Endothelial cell of umbilical vein (primary cell): ENCODE data around the gene IL33. TPM values are rescaled to one million over a fixed set of nuclear protein-coding genes. Genes with fewer than 3 reads are reported as not detected.

Experiments
- BruUV-seq: library from RNA; stranded (reverse); fragments of 400-500 nt; replicated peaks from 2 replicates; lab custom pipeline; 2021; lab: Mats Ljungman, UMichigan
- CTCF ChIA-PET: fragments of 300-600, 350-600 bp; sonication (Branson Sonifier 250); formaldehyde crosslinking; loops from one replicate; lab custom pipeline; 2021; ENCODE audit warnings: antibody characterized with exemption, inconsistent platforms; lab: Charles Lee
- POLR2A ChIA-PET: fragments of 300-600, 350-600 bp; sonication (Branson Sonifier 250); formaldehyde crosslinking; loops from one replicate; lab custom pipeline; 2021; ENCODE audit warnings: antibody characterized with exemption, inconsistent platforms; lab: Charles Lee
- DNase-seq: peaks from one replicate; pipeline ENCODE4 v3.0.0-alpha.2; 2011; ENCODE audit warnings: low read depth, low spot score
- FAIRE-seq: peaks from 2 replicates; lab custom pipeline; 2011; peaks lifted over from hg19 to GRCh38; lab: Jason Lieb, UNC
- H2AFZ ChIP-seq: 2 replicates; pipeline ENCODE4 v1.6.0; 2012; ENCODE audit warnings: low read depth, low read length, control low read depth, inconsistent platforms
- H3K27ac ChIP-seq: 2 replicates; pipeline ENCODE4 v1.5.1; 2011; ENCODE audit warnings: low read depth, mild to moderate bottlenecking, control low read depth, low read length, moderate library complexity; ENCODE audit not compliant: insufficient read depth
- H3K27me3 ChIP-seq, 2 experiments: 2 replicates each; pipeline versions ENCODE4 v1.6.0 to v1.6.1; 2011; ENCODE audit warnings: low read length in 2 of 2, mixed read lengths in 1 of 2; ENCODE audit not compliant: control insufficient read depth in 2 of 2, insufficient read depth in 2 of 2
- H3K36me3 ChIP-seq, 2 experiments: 2 replicates in 1 of 2; 3 replicates in 1 of 2; pipeline ENCODE4 v1.5.1; 2011; ENCODE audit warnings: low read length in 2 of 2, mild to moderate bottlenecking in 1 of 2, moderate library complexity in 1 of 2; ENCODE audit not compliant: control insufficient read depth in 2 of 2, insufficient read depth in 2 of 2; ENCODE audit errors: extremely low read depth in 1 of 2
- H3K4me1 ChIP-seq: 3 replicates; pipeline ENCODE4 v1.5.1; 2011; ENCODE audit warnings: mild to moderate bottlenecking, low read length; ENCODE audit not compliant: control insufficient read depth, insufficient read depth; ENCODE audit errors: extremely low read depth
- H3K4me2 ChIP-seq: 2 replicates; pipeline ENCODE4 v1.6.1; 2011; ENCODE audit warnings: low read length, control low read depth, mixed read lengths; ENCODE audit not compliant: insufficient read depth
- H3K4me3 ChIP-seq, 3 experiments: fragments of 200-600 bp in 1 of 3; sonication (generic), shearing (Covaris generic) in 1 of 3; replicated peaks in 1 of 3; 2 replicates each; pipeline ENCODE4 v1.5.1; 2011 to 2016; ENCODE audit warnings: control low read depth in 3 of 3, low read length in 3 of 3, mild to moderate bottlenecking in 2 of 3, inconsistent platforms in 1 of 3, low read depth in 1 of 3, moderate library complexity in 1 of 3; ENCODE audit not compliant: insufficient read depth in 1 of 3
- H3K79me2 ChIP-seq: 2 replicates; pipeline ENCODE4 v1.6.0; 2012; ENCODE audit warnings: low read length, inconsistent platforms; ENCODE audit not compliant: control insufficient read depth, insufficient read depth
- H3K9ac ChIP-seq: replicated peaks from 2 replicates; pipeline ENCODE3; 2011; ENCODE audit warnings: low read length, control low read depth; ENCODE audit not compliant: insufficient read depth; ENCODE audit errors: extremely low read depth
- H3K9me1 ChIP-seq: replicated peaks from 3 replicates; pipeline ENCODE4 v1.6.0; 2011; ENCODE audit warnings: mild to moderate bottlenecking, low read length; ENCODE audit not compliant: control insufficient read depth, insufficient read depth; ENCODE audit errors: extremely low read depth
- H3K9me3 ChIP-seq: replicated peaks from 2 replicates; pipeline ENCODE4 v1.5.1; 2012; ENCODE audit warnings: low read length, inconsistent platforms; ENCODE audit not compliant: control insufficient read depth, insufficient read depth
- H4K20me1 ChIP-seq: replicated peaks from 2 replicates; pipeline ENCODE3; 2011; ENCODE audit warnings: mild to moderate bottlenecking, low read length; ENCODE audit not compliant: control insufficient read depth, insufficient read depth; ENCODE audit errors: extremely low read depth
- CTCF ChIP-seq, 2 donors: IDR thresholded peaks; 1 replicate in 1 of 2; 2 replicates in 1 of 2; pipeline ENCODE4 v1.5.1; 2011; ENCODE audit warnings: low read length in 2 of 2, mild to moderate bottlenecking in 2 of 2, moderate library complexity in 2 of 2, control low read depth in 1 of 2, inconsistent platforms in 1 of 2, low read depth in 1 of 2; ENCODE audit not compliant: insufficient read depth in 1 of 2; ENCODE audit errors: extremely low read depth in 1 of 2
- GATA2 ChIP-seq: IDR thresholded peaks from 2 replicates; pipeline ENCODE4 v1.7.0; 2011; ENCODE audit warnings: low read depth, mild to moderate bottlenecking, moderate library complexity, mixed read lengths, low read length; ENCODE audit not compliant: insufficient read length, insufficient read depth
- JUN ChIP-seq: IDR thresholded peaks from 2 replicates; pipeline ENCODE4 v1.6.1; 2011; ENCODE audit warnings: borderline replicate concordance, low read depth; ENCODE audit not compliant: insufficient read length, insufficient read depth
- dilution Hi-C: fragments of 300-500 bp; cut with MboI; formaldehyde crosslinking; loops from one replicate; pipeline ENCODE4 v1.15.0; 2019; ENCODE audit warnings: low sequenced_read_pairs; ENCODE audit not compliant: extremely low pct_ligation_motif_present
- intact Hi-C: fragments of 100-400 bp; cut with micrococcal nuclease; formaldehyde crosslinking; loops from one replicate; pipeline ENCODE4 v1.10.0; 2022
- polyA plus RNA-seq, 4 experiments: library from polyadenylated mRNA; depleted of rRNA in 3 of 4; stranded (reverse) in 3 of 4; unstranded in 1 of 4; fragments of >200 nt; gene quantifications; 2 replicates each; pipeline versions ENCODE4 v1.2.1 to v1.2.3, GENCODE V29; 2011 to 2012; ENCODE audit warnings: missing spikeins in 1 of 4
- total RNA-seq: library from RNA; stranded (reverse); gene quantifications from 2 replicates; pipeline ENCODE4 v1.2.3, GENCODE V29; 2021
- TF ChIP-seq, protein P1 (sequence below): IDR thresholded peaks from 2 replicates; pipeline ENCODE4 v1.6.1; 2011; ENCODE audit not compliant: insufficient read depth, insufficient read length

IL33 gene
- total and polyA plus RNA-seq, 2 donors (not counting 3 experiments of a cell fraction or from before 2014, with no cell fraction given) = 8.7 to 13.8 TPM

- Histone ChIP-seq H3K9me3 (no peaks in the 10 kb centered on the region), H3K36me3 (no peaks in the 10 kb centered on the region), H3K79me2 (no peaks in the 10 kb centered on the region), H3K9ac (no peak overlapping the region), H3K9me1 (no peaks in the 10 kb centered on the region), H3K4me2 (no peak overlapping the region), H3K4me1 (no peaks in the 10 kb centered on the region), H3K27me3 (peaks cover 0 to 2% of the 10 kb centered on the region in 2 experiments), H3K4me3 (no peak overlapping the region), H2AFZ (no peak overlapping the region), H4K20me1 (no peaks in the 10 kb centered on the region), H3K27ac (no peak overlapping the region)
- no peak for TF ChIP-seq GATA2
- TF ChIP-seq CTCF (IDR thresholded peaks at IDR 0.05; ENCODE audit: extremely low read depth in 1 of 2, insufficient read depth in 1 of 2, low read depth in 1 of 2, low read length in 2 of 2) = no peak
- no peak for DNase-seq
- ChIA-PET POLR2A (no interaction called here), CTCF (interaction anchor here (2.1 to 10.3 kb wide), 3 partner anchors 20 to 252 kb away, joined by 8 to 417 read pairs (median 198); no protein-coding TSS in a partner anchor)
- dilution Hi-C loops = no loop called here
- FAIRE-seq = no peak
- intact Hi-C loops = no loop called here
- no TSS peak for BruUV-seq
Observed at GRCh38 chr9:6304232-6304631, 88.6 kb downstream of the IL33 start.

DNA sequence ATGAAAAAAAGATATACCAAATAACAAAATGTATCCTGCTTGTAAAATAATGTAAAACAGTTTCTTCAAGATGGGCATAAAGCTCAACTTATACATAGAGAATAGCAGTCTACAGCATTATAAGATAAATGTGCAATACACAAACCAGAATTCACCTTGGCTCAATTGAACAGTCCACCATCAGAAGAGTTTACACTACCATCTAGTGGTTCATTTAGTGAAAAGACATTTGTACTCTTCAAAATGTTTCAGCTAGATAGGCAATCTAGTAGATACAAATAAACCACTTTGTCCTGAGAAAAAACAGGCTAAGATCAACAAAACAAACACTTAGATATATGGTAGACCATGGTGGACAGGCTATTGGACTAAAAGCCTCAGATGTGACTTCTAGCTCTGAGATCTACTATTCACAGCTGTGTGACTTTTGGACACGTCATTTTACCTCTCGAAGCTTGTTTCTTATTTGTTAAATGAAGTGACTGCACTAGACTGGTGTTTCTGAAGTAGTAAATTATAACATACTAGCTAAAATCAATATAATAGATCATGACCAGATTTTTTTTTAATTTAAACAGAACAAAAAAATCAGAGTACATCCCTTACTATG, 90.5 kb downstream of the IL33 start:
- CTCF ChIA-PET = interaction anchor here (0.6 to 10.3 kb wide), 80 partner anchors 8 to 507 kb away, joined by 3 to 417 read pairs (median 4); partner anchors contain the start of genes IL33, RANBP6 and TPD52L3
- intact Hi-C loops = loop anchor here (1.0 to 2.0 kb wide), 4 partner anchors 109 to 507 kb away; no protein-coding TSS in a partner anchor

More for the DNA sequence above, 90.5 kb downstream of the IL33 start:
- POLR2A ChIA-PET = interaction anchor here (1.0 to 1.8 kb wide), 2 partner anchors 108 to 252 kb away, joined by 4 to 5 read pairs; no protein-coding TSS in a partner anchor
- no TSS peak for BruUV-seq
- Histone ChIP-seq H2AFZ (no peak overlapping the region), H3K36me3 (no peaks in the 10 kb centered on the region), H3K9me3 (no peaks in the 10 kb centered on the region), H3K9ac (no peak overlapping the region), H3K4me3 (no peak overlapping the region), H3K4me2 (no peak overlapping the region), H3K27ac (no peak overlapping the region), H3K4me1 (no peaks in the 10 kb centered on the region), H3K27me3 (peaks cover 4 to 5% of the 10 kb centered on the region in 2 experiments), H3K79me2 (no peaks in the 10 kb centered on the region), H3K9me1 (no peaks in the 10 kb centered on the region), H4K20me1 (no peaks in the 10 kb centered on the region)
- FAIRE-seq (peak; percentile 86), DNase-seq (peak; percentile 72)
- dilution Hi-C loops = no loop called here
- no peak for TF ChIP-seq JUN
- TF ChIP-seq, protein P1, sequence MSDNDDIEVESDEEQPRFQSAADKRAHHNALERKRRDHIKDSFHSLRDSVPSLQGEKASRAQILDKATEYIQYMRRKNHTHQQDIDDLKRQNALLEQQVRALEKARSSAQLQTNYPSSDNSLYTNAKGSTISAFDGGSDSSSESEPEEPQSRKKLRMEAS = no peak
- peak; percentile 22 to 34 for TF ChIP-seq CTCF (IDR thresholded peaks at IDR 0.05; ENCODE audit: extremely low read depth in 1 of 2, insufficient read depth in 1 of 2, low read depth in 1 of 2, low read length in 2 of 2)
